WTC11 (cell line): ENCODE results near the gene C15orf39. TPM values are rescaled to one million over a fixed set of nuclear protein-coding genes. Genes with fewer than 3 reads are reported as not detected.

Source experiments
- ATAC-seq: fragments of 200-7000 bp; cut with Tn5 transposase; 2 replicates; pipeline ENCODE4 v1.10.0; 2021; ENCODE audit warnings: mild to moderate bottlenecking, moderate library complexity
- CTCF ChIA-PET: fragments of 300-600 bp; sonication (Branson Sonifier 250); formaldehyde crosslinking; loops from one replicate; lab custom pipeline; 2021; ENCODE audit warnings: antibody characterized with exemption; lab: Charles Lee
- POLR2A ChIA-PET: fragments of 350-600 bp; sonication (Branson Sonifier 250); formaldehyde crosslinking; loops from one replicate; lab custom pipeline; 2021; ENCODE audit warnings: antibody characterized with exemption; lab: Charles Lee
- DNase-seq: peaks from one replicate; pipeline ENCODE4 v3.0.0; 2021; ENCODE audit warnings: low spot score
- H3K27ac Mint-ChIP-seq: 2 replicates; pipeline ENCODE4 v1.8.0; 2021; ENCODE audit warnings: mixed read lengths
- H3K27me3 Mint-ChIP-seq: 2 replicates; pipeline ENCODE4 v1.8.0; 2021; ENCODE audit warnings: low read depth, mild to moderate bottlenecking, moderate library complexity, mixed read lengths
- H3K36me3 Mint-ChIP-seq: 2 replicates; pipeline ENCODE4 v1.8.0; 2021; ENCODE audit warnings: mixed read lengths
- H3K4me1 Mint-ChIP-seq: 2 replicates; pipeline ENCODE4 v1.8.0; 2022; ENCODE audit warnings: mixed read lengths
- H3K4me3 Mint-ChIP-seq: 2 replicates; pipeline ENCODE4 v1.8.0; 2021; ENCODE audit warnings: mild to moderate bottlenecking, moderate library complexity, mixed read lengths
- H3K9me3 Mint-ChIP-seq: 2 replicates; pipeline ENCODE4 v1.8.0; 2021; ENCODE audit warnings: mixed read lengths
- CBFB ChIP-seq: sonication (generic); formaldehyde crosslinking; IDR thresholded peaks from 2 replicates; pipeline ENCODE4 v1.8.1; 2022; ENCODE audit warnings: mild to moderate bottlenecking, low read depth, missing genetic modification reagents
- EMX1 ChIP-seq: fragments of 250-450 bp; sonication (Bioruptor Pico); IDR thresholded peaks from 2 replicates; pipeline ENCODE4 v1.8.0; 2021; ENCODE audit warnings: mild to moderate bottlenecking
- ERG ChIP-seq: fragments of 250-450 bp; sonication (Bioruptor Pico); IDR thresholded peaks from 2 replicates; pipeline ENCODE4 v1.8.0; 2021; ENCODE audit warnings: mild to moderate bottlenecking
- ESRRA ChIP-seq: sonication (generic); formaldehyde crosslinking; IDR thresholded peaks from 2 replicates; pipeline ENCODE4 v1.8.1; 2022; ENCODE audit warnings: mild to moderate bottlenecking, missing genetic modification reagents, borderline replicate concordance
- JAZF1 ChIP-seq: fragments of 250-450 bp; sonication (Bioruptor Pico); IDR thresholded peaks from 2 replicates; pipeline ENCODE4 v1.9.0; 2021; ENCODE audit warnings: moderate library complexity, mild to moderate bottlenecking, inconsistent platforms
- KAT7 ChIP-seq: sonication (generic); formaldehyde crosslinking; IDR thresholded peaks from 2 replicates; pipeline ENCODE4 v1.8.1; 2023; ENCODE audit warnings: missing genetic modification reagents, mild to moderate bottlenecking, borderline replicate concordance
- MAX ChIP-seq: sonication (generic); formaldehyde crosslinking; IDR thresholded peaks from 2 replicates; pipeline ENCODE4 v1.8.0; 2022; ENCODE audit warnings: mild to moderate bottlenecking, missing genetic modification reagents
- MXD4 ChIP-seq: fragments of 250-450 bp; sonication (Bioruptor Pico); IDR thresholded peaks from 2 replicates; pipeline ENCODE4 v1.8.0; 2021; ENCODE audit warnings: mild to moderate bottlenecking, moderate library complexity, borderline replicate concordance
- OVOL2 ChIP-seq: fragments of 250-450 bp; sonication (Bioruptor Pico); IDR thresholded peaks from 2 replicates; pipeline ENCODE4 v1.9.0; 2021; ENCODE audit warnings: mild to moderate bottlenecking, borderline replicate concordance
- PREB ChIP-seq: sonication (generic); formaldehyde crosslinking; IDR thresholded peaks from 2 replicates; pipeline ENCODE4 v1.8.1; 2022; ENCODE audit warnings: mild to moderate bottlenecking, missing genetic modification reagents, moderate library complexity, borderline replicate concordance
- SOX15 ChIP-seq: fragments of 250-450 bp; sonication (Bioruptor Pico); IDR thresholded peaks from 2 replicates; pipeline ENCODE4 v1.9.0; 2021; ENCODE audit warnings: mild to moderate bottlenecking
- STAT6 ChIP-seq: sonication (generic); formaldehyde crosslinking; conservative IDR thresholded peaks from 2 replicates; pipeline ENCODE4 v1.8.1; 2023; ENCODE audit warnings: mild to moderate bottlenecking, low read depth, missing genetic modification reagents, moderate library complexity
- ZBTB43 ChIP-seq: sonication (generic); formaldehyde crosslinking; IDR thresholded peaks from 2 replicates; pipeline ENCODE4 v1.8.1; 2023; ENCODE audit warnings: mild to moderate bottlenecking, missing genetic modification reagents
- ZNF121 ChIP-seq: sonication (generic); formaldehyde crosslinking; IDR thresholded peaks from 2 replicates; pipeline ENCODE4 v1.8.0; 2023; ENCODE audit warnings: missing genetic modification reagents
- ZNF138 ChIP-seq: sonication (generic); formaldehyde crosslinking; conservative IDR thresholded peaks from 2 replicates; pipeline ENCODE4 v1.8.1; 2022; ENCODE audit warnings: mild to moderate bottlenecking, moderate library complexity, missing genetic modification reagents
- ZNF281 ChIP-seq: sonication (generic); formaldehyde crosslinking; IDR thresholded peaks from 2 replicates; pipeline ENCODE4 v1.8.0; 2023; ENCODE audit warnings: mild to moderate bottlenecking, missing genetic modification reagents
- ZNF396 ChIP-seq: fragments of 250-450 bp; sonication (Bioruptor Pico); IDR thresholded peaks from 2 replicates; pipeline ENCODE4 v1.8.0; 2021; ENCODE audit warnings: mild to moderate bottlenecking, moderate library complexity, borderline replicate concordance
- total RNA-seq: library from RNA; stranded (reverse); gene quantifications from 3 replicates; pipeline ENCODE4 v1.2.3, GENCODE V29; 2021

Gene C15orf39
- total RNA-seq, 1 experiment from 2014 or later, result 52.8 TPM

GRCh38 chr15:75186044-75186443, 15.6 kb upstream of the C15orf39 start (continued):
- TF ChIP-seq STAT6 (CRISPR knock-in tag) (no peak), ZNF121 (CRISPR knock-in tag) (no peak), ZNF138 (CRISPR knock-in tag) (no peak)

- peaks cover 13% of the 10 kb centered on the region for H3K36me3 Mint-ChIP-seq
- ATAC-seq, result no peak
- no peak overlapping the region for H3K4me3 Mint-ChIP-seq
- ChIA-PET POLR2A (no interaction called here), CTCF (interaction anchor here (1.0 kb wide), 1 partner anchor 13 kb away, joined by 3 read pairs; the partner anchor contains the start of gene C15orf39)
- peaks cover 19% of the 10 kb centered on the region for H3K4me1 Mint-ChIP-seq
- TF ChIP-seq MAX (CRISPR knock-in tag), result no peak
- no peak for TF ChIP-seq MXD4
- no peak for TF ChIP-seq ZBTB43 (CRISPR knock-in tag)
- TF ChIP-seq ESRRA, result no peak
- TF ChIP-seq CBFB (CRISPR knock-in tag), result no peak
- no peak for TF ChIP-seq PREB (CRISPR knock-in tag)
- no peak for TF ChIP-seq ZNF138 (CRISPR knock-in tag)
- TF ChIP-seq EMX1 (CRISPR knock-in tag), result no peak
- no peak for TF ChIP-seq OVOL2 (CRISPR knock-in tag)
- no peak for TF ChIP-seq ZNF281 (CRISPR knock-in tag)
- TF ChIP-seq ERG (CRISPR knock-in tag), result no peak
- TF ChIP-seq JAZF1 (CRISPR knock-in tag), result no peak
- no peak for TF ChIP-seq KAT7 (CRISPR knock-in tag)
- no peak for TF ChIP-seq ZNF396
- TF ChIP-seq SOX15 (CRISPR knock-in tag), result no peak
- H3K27ac Mint-ChIP-seq, result no peak overlapping the region
- H3K9me3 Mint-ChIP-seq, result peaks cover 28% of the 10 kb centered on the region
- no peak for DNase-seq
- H3K27me3 Mint-ChIP-seq, result peaks cover 6% of the 10 kb centered on the region
These were observed 13.2 kb upstream of the C15orf39 start for GRCh38 chr15:75188499-75188898.
